GM12878 (cell line): ENCODE measurements around the gene RABL2A.
"Not testable (repeated sequence)": the region's sequence is repeated elsewhere in the genome, so short reads cannot be mapped to it uniquely, and the experiment has no call there.

ENCODE experiments used
- ATF3 ChIP-seq: IDR thresholded peaks from 2 replicates; pipeline ENCODE4 v1.6.1; 2011; ENCODE audit warnings: low read depth, mild to moderate bottlenecking, low read length, moderate library complexity, borderline replicate concordance; ENCODE audit errors: extremely low read depth
- CTCF ChIP-seq, 3 experiments: IDR thresholded peaks in 2 of 3; conservative IDR thresholded peaks in 1 of 3; 2 replicates each; pipeline ENCODE4 v1.5.1; 2011; ENCODE audit warnings: low read depth in 3 of 3, low read length in 3 of 3, mild to moderate bottlenecking in 3 of 3, control low read depth in 2 of 3, moderate library complexity in 2 of 3, inconsistent platforms in 1 of 3, mixed read lengths in 1 of 3; ENCODE audit not compliant: control insufficient read depth in 2 of 3, insufficient read depth in 1 of 3; ENCODE audit errors: extremely low read depth in 1 of 3
- LARP7 ChIP-seq: fragments of 450-650 bp; IDR thresholded peaks from 2 replicates; pipeline ENCODE4 v1.6.1; 2017; ENCODE audit warnings: mild to moderate bottlenecking
- POLR2AphosphoS5 ChIP-seq: IDR thresholded peaks from 2 replicates; pipeline ENCODE4 v1.6.1; 2011; ENCODE audit warnings: mild to moderate bottlenecking, low read length, inconsistent platforms

DNA sequence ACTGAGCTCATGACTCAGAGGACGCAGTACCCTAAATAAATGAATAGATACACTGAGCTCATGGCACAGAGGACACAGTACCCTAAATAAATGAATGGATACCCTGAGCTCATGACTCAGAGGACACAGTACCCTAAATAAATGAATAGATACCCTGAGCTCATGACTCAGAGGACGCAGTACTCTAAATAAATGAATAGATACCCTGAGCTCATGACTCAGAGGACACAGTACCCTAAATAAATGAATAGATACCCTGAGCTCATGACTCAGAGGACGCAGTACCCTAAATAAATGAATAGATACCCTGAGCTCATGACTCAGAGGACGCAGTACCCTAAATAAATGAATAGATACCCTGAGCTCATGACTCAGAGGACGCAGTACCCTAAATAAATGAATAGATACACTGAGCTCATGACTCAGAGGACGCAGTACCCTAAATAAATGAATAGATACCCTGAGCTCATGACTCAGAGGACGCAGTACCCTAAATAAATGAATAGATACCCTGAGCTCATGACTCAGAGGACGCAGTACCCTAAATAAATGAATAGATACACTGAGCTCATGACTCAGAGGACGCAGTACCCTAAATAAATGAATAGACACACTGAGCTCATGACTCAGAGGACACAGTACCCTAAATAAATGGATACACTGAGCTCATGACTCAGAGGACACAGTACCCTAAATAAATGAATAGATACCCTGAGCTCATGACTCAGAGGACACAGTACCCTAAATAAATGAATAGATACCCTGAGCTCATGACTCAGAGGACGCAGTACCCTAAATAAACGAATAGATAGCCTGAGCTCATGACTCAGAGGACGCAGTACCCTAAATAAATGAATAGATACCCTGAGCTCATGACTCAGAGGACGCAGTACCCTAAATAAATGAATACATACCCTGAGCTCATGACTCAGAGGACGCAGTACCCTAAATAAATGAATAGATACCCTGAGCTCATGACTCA, 24.1 kb downstream of the RABL2A start:
- TF ChIP-seq LARP7; ATF3; CTCF (IDR thresholded peaks at IDR 0.05 in 2 of 3, conservative IDR thresholded peaks at IDR 0.05 in 1 of 3; ENCODE audit: control insufficient read depth in 2 of 3, extremely low read depth in 1 of 3, insufficient read depth in 1 of 3, low read depth in 3 of 3, low read length in 3 of 3); POLR2AphosphoS5: not testable (repeated sequence)
